ENCODE results near the gene GABBR1.

GRCh38 chr6:29593199-29593855 is 39.7 kb downstream of the GABBR1 start:
- TF ChIP-seq, protein P1, sequence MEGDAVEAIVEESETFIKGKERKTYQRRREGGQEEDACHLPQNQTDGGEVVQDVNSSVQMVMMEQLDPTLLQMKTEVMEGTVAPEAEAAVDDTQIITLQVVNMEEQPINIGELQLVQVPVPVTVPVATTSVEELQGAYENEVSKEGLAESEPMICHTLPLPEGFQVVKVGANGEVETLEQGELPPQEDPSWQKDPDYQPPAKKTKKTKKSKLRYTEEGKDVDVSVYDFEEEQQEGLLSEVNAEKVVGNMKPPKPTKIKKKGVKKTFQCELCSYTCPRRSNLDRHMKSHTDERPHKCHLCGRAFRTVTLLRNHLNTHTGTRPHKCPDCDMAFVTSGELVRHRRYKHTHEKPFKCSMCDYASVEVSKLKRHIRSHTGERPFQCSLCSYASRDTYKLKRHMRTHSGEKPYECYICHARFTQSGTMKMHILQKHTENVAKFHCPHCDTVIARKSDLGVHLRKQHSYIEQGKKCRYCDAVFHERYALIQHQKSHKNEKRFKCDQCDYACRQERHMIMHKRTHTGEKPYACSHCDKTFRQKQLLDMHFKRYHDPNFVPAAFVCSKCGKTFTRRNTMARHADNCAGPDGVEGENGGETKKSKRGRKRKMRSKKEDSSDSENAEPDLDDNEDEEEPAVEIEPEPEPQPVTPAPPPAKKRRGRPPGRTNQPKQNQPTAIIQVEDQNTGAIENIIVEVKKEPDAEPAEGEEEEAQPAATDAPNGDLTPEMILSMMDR (IDR thresholded peaks at IDR 0.05), result no peak
- TF ChIP-seq SIN3A (IDR thresholded peaks at IDR 0.05; ENCODE audit: borderline replicate concordance, low read depth, low read length) (no peak), RFX5 (IDR thresholded peaks at IDR 0.05; ENCODE audit: low read length) (no peak), YY1 (IDR thresholded peaks at IDR 0.05; ENCODE audit: low read depth) (no peak), CHD2 (IDR thresholded peaks at IDR 0.05; ENCODE audit: low read length, partially characterized antibody) (no peak), SMC3 (IDR thresholded peaks at IDR 0.05; ENCODE audit: low read depth, low read length) (no peak), POLR2AphosphoS5 (IDR thresholded peaks at IDR 0.05; ENCODE audit: low read depth, low read length) (no peak), TAF1 (IDR thresholded peaks at IDR 0.05; ENCODE audit: borderline replicate concordance, low read depth, low read length) (no peak)
